Fibroblast of lung (primary cell): ENCODE data around the gene C8G. TPM values are rescaled to one million over a fixed set of nuclear protein-coding genes. Genes with fewer than 3 reads are reported as not detected.

Source experiments
- DNase-seq, 2 donors: peaks; one replicate each; pipeline versions ENCODE4 v3.0.0 to v3.0.0-alpha.2; 2010; ENCODE audit warnings: low read depth in 2 of 2
- H2AFZ ChIP-seq: 2 replicates; pipeline ENCODE4 v1.5.1; 2012; ENCODE audit warnings: low read length, control low read depth, inconsistent platforms
- H3K27ac ChIP-seq: 2 replicates; pipeline ENCODE4 v1.5.1; 2011; ENCODE audit warnings: low read length, control low read depth; ENCODE audit not compliant: insufficient read depth
- H3K27me3 ChIP-seq: 2 replicates; pipeline ENCODE4 v1.5.1; 2011; ENCODE audit warnings: mild to moderate bottlenecking, low read length; ENCODE audit not compliant: control insufficient read depth, insufficient read depth
- H3K36me3 ChIP-seq: 2 replicates; pipeline ENCODE4 v1.5.1; 2011; ENCODE audit warnings: low read length; ENCODE audit not compliant: control insufficient read depth, insufficient read depth
- H3K4me1 ChIP-seq: 2 replicates; pipeline ENCODE4 v1.5.1; 2011; ENCODE audit warnings: low read length; ENCODE audit not compliant: control insufficient read depth, insufficient read depth; ENCODE audit errors: extremely low read depth
- H3K4me2 ChIP-seq: 2 replicates; pipeline ENCODE4 v1.5.1; 2011; ENCODE audit warnings: low read length, control low read depth; ENCODE audit not compliant: insufficient read depth; ENCODE audit errors: extremely low read depth
- H3K4me3 ChIP-seq, 4 experiments: fragments of 200-600 bp in 1 of 4; sonication (generic) in 1 of 4; replicated peaks in 1 of 4; 2 replicates each; pipeline ENCODE4 v1.5.1; 2011 to 2016; ENCODE audit warnings: low read length in 4 of 4, low read depth in 3 of 4, mild to moderate bottlenecking in 3 of 4, control low read depth in 2 of 4, inconsistent platforms in 1 of 4, mixed read lengths in 1 of 4; ENCODE audit not compliant: insufficient read depth in 1 of 4; ENCODE audit errors: control extremely low read depth in 1 of 4
- H3K79me2 ChIP-seq: 2 replicates; pipeline ENCODE4 v1.5.1; 2012; ENCODE audit warnings: mild to moderate bottlenecking, low read length, inconsistent platforms; ENCODE audit not compliant: control insufficient read depth, insufficient read depth
- H3K9ac ChIP-seq: 2 replicates; pipeline ENCODE4 v1.5.1; 2011; ENCODE audit warnings: mild to moderate bottlenecking, low read length, control low read depth; ENCODE audit not compliant: insufficient read depth
- H3K9me3 ChIP-seq: 2 replicates; pipeline ENCODE4 v1.5.1; 2012; ENCODE audit warnings: low read depth, low read length; ENCODE audit not compliant: control insufficient read depth, insufficient read depth
- H4K20me1 ChIP-seq: 2 replicates; pipeline ENCODE4 v1.5.1; 2011; ENCODE audit warnings: low read length; ENCODE audit not compliant: control insufficient read depth, insufficient read depth; ENCODE audit errors: extremely low read depth
- CTCF ChIP-seq, 2 donors: IDR thresholded peaks in 1 of 2; conservative IDR thresholded peaks in 1 of 2; 1 replicate in 1 of 2; 2 replicates in 1 of 2; pipeline ENCODE4 v1.5.1; 2011 to 2012; ENCODE audit warnings: low read length in 2 of 2, control low read depth in 1 of 2, inconsistent platforms in 1 of 2, low read depth in 1 of 2, mild to moderate bottlenecking in 1 of 2
- EZH2 ChIP-seq: IDR thresholded peaks from 2 replicates; pipeline ENCODE4 v1.5.1; 2012; ENCODE audit warnings: low read length, control low read depth, mild to moderate bottlenecking; ENCODE audit errors: missing control alignments
- polyA plus RNA-seq, 2 donors: library from polyadenylated mRNA; depleted of rRNA in 1 of 2; stranded (reverse) in 1 of 2; unstranded in 1 of 2; fragments of >200 nt; gene quantifications; 2 replicates each; pipeline ENCODE4 v1.2.1, GENCODE V29; 2011 to 2012; ENCODE audit warnings: missing spikeins in 1 of 2
- total RNA-seq: library from RNA; depleted of rRNA; stranded (reverse); fragments of >200 nt; gene quantifications from 2 replicates; pipeline ENCODE4 v1.2.1, GENCODE V29; 2014

Gene C8G
- total and polyA plus RNA-seq, 2 donors (not counting 1 experiment from before 2014, with no cell fraction given) = 0.40 to 1.2 TPM

- Histone ChIP-seq H3K9me3 (no peaks in the 10 kb centered on the region), H3K79me2 (no peaks in the 10 kb centered on the region), H3K4me1 (no peaks in the 10 kb centered on the region), H3K4me2 (no peak overlapping the region), H2AFZ (no peak overlapping the region), H3K4me3 (no peak overlapping the region), H4K20me1 (no peaks in the 10 kb centered on the region), H3K27me3 (peaks cover 21% of the 10 kb centered on the region), H3K27ac (no peak overlapping the region), H3K36me3 (no peaks in the 10 kb centered on the region), H3K9ac (no peak overlapping the region)
- no peak for DNase-seq
- TF ChIP-seq EZH2 (peak; percentile 91), CTCF (conservative IDR thresholded peaks at IDR 0.05 in 1 of 2, IDR thresholded peaks at IDR 0.05 in 1 of 2; ENCODE audit: low read depth in 1 of 2, low read length in 2 of 2) (no peak)
Measured at GRCh38 chr9:136985027-136985602, 40.1 kb downstream of the C8G start.

DNA sequence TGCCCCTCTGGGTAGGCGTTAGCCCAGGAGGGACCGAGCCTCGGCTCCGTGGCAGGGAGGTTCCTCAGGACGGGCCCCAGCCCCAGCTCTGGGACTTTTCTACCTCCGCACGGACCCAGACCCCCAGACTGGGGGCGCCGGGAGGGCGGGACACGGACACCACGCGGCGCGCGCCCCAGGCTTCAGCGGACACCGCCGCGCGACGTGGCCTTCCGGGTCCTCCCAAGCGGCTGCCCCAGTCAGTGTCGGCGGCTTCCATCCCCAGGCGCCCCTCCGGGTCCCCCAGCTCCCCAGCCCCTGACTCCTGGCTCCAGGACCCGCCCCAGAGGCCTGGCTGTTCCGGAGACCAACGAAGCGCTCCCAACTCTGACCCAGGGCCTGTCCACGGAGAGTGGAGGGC, 40.8 kb downstream of the C8G start:
- Histone ChIP-seq H3K36me3 (no peaks in the 10 kb centered on the region), H3K4me1 (no peaks in the 10 kb centered on the region), H4K20me1 (no peaks in the 10 kb centered on the region), H3K9ac (no peak overlapping the region), H2AFZ (no peak overlapping the region), H3K4me3 (no peak overlapping the region), H3K79me2 (no peaks in the 10 kb centered on the region), H3K4me2 (no peak overlapping the region), H3K9me3 (no peaks in the 10 kb centered on the region), H3K27ac (no peak overlapping the region), H3K27me3 (peaks cover 26% of the 10 kb centered on the region)
- no peak for DNase-seq
- no peak for TF ChIP-seq CTCF (conservative IDR thresholded peaks at IDR 0.05 in 1 of 2, IDR thresholded peaks at IDR 0.05 in 1 of 2; ENCODE audit: low read depth in 1 of 2, low read length in 2 of 2)

GRCh38 chr9:136988872-136989271, 43.8 kb downstream of the C8G start:
- H3K4me2 ChIP-seq = no peak overlapping the region
- no peak overlapping the region for H3K9ac ChIP-seq
- H3K4me3 ChIP-seq = no peak overlapping the region
- no peaks in the 10 kb centered on the region for H4K20me1 ChIP-seq
- H3K79me2 ChIP-seq = peaks cover 4% of the 10 kb centered on the region
- peaks cover 5% of the 10 kb centered on the region for H3K4me1 ChIP-seq
- TF ChIP-seq CTCF (conservative IDR thresholded peaks at IDR 0.05 in 1 of 2, IDR thresholded peaks at IDR 0.05 in 1 of 2; ENCODE audit: low read depth in 1 of 2, low read length in 2 of 2) = no peak
- no peaks in the 10 kb centered on the region for H3K36me3 ChIP-seq
- no peaks in the 10 kb centered on the region for H3K9me3 ChIP-seq
- peaks cover 23% of the 10 kb centered on the region for H3K27me3 ChIP-seq
- DNase-seq = no peak
- H2AFZ ChIP-seq = no peak overlapping the region
- H3K27ac ChIP-seq = no peak overlapping the region
